Right cardiac atrium (tissue), 5 donors: Measurements from ENCODE around the gene SSBP2. TPM values are rescaled to one million over a fixed set of nuclear protein-coding genes. Genes with fewer than 3 reads are reported as not detected.
"Not testable (repeated sequence)": the region's sequence is repeated elsewhere in the genome, so short reads cannot be mapped to it uniquely, and the experiment has no call there.

ENCODE experiments used
- ATAC-seq, 2 donors: fragments of 200-7000 bp; cut with Tn5 transposase; one replicate each; pipeline versions ENCODE4 v1.8.0 to v1.9.1; 2020; ENCODE audit warnings: moderate library complexity in 2 of 2, mild to moderate bottlenecking in 1 of 2
- DNase-seq, 3 donors: peaks; one replicate each; pipeline ENCODE4 v3.0.0-alpha.2; 2020
- H3K27ac ChIP-seq: one replicate; pipeline ENCODE4 v1.5.1; 2013; ENCODE audit warnings: mild to moderate bottlenecking, low read length, control low read depth, moderate library complexity
- H3K27me3 ChIP-seq: one replicate; pipeline ENCODE4 v1.6.1; 2013; ENCODE audit not compliant: control insufficient read depth, insufficient read depth
- H3K4me1 ChIP-seq: one replicate; pipeline ENCODE4 v1.6.1; 2013; ENCODE audit warnings: low read length; ENCODE audit not compliant: control insufficient read depth, insufficient read depth
- H3K4me3 ChIP-seq: one replicate; pipeline ENCODE4 v1.5.1; 2013; ENCODE audit warnings: low read length, control low read depth
- H3K9me3 ChIP-seq: one replicate; pipeline ENCODE4 v1.6.1; 2013; ENCODE audit warnings: low read length; ENCODE audit not compliant: control insufficient read depth
- WGBS: extraction: QIAGEN DNeasy Blood & Tissue Kit; methylation state at CpG from one replicate; pipeline ENCODE4 v1.1.7; 2013; 5-methylcytosine and 5-hydroxymethylcytosine counted together
- intact Hi-C, 4 donors: fragments of 100-400 bp; cut with DNase I; formaldehyde crosslinking; loops; one replicate each; pipeline versions ENCODE4 v1.11.0 to v1.14.0; 2022 to 2023
- polyA plus RNA-seq: library from polyadenylated mRNA; stranded (reverse); fragments of 200-250 nt; gene quantifications from one replicate; pipeline ENCODE4 v1.2.3, GENCODE V29; 2013
- total RNA-seq, 4 donors: library from RNA; stranded (reverse); fragmentation: NEBNext Ultra II Directional; extraction: Animal tissue kit (Norgen Biotek cat#: 25700); gene quantifications; one replicate each; pipeline ENCODE4 v1.2.1, GENCODE V29; 2021
- donor health status: healthy with polysubstance abuse.
- donor health status: DM: no; HTN: yes; CAD: no.
- donor health status: DM: no; HTN: no; CAD: no.
- donor health status: DM: no; HTN: yes; CAD: no; lungs with severe emphysema.
- donor health status: DM: yes; HTN: yes; CAD: no.

SSBP2 gene
- total and polyA plus RNA-seq, 5 donors, result 31.9 to 57.8 (median 51.5) TPM

GRCh38 chr5:81632679-81633078 lies 118.2 kb downstream of the SSBP2 start:
- H3K4me3 ChIP-seq, result no peak overlapping the region
- DNase-seq (no peak), ATAC-seq (no peak)
- H3K27me3 ChIP-seq, result no peaks in the 10 kb centered on the region
- no peaks in the 10 kb centered on the region for H3K4me1 ChIP-seq
- intact Hi-C loops, result no loop called here
- H3K9me3 ChIP-seq, result no peaks in the 10 kb centered on the region
- no peak overlapping the region for H3K27ac ChIP-seq

DNA sequence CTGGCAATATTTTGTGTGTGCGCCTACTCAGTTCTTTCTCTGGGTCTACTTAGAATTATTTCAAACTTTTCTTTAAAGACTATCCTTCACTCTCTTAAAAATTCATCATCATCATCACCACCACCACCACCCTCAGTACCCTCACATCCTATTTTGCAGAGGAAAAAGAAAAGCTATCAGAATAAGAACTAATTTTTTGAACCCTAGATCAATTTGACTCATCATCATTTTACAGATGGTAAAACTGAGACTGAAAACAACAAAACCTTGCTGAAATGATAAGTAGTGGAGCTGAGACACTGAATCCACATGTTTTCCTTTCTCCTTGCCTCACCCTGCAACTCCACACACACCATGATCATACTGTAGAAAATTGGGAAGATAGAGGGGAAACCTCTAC lies 119.3 kb downstream of the SSBP2 start:
- Histone ChIP-seq H3K4me3 (no peak overlapping the region), H3K27me3 (no peaks in the 10 kb centered on the region), H3K4me1 (no peaks in the 10 kb centered on the region), H3K27ac (no peak overlapping the region), H3K9me3 (no peaks in the 10 kb centered on the region)
- 95% methylated on average over 1 of the region's 1 CpG for WGBS
- DNase-seq (no peak), ATAC-seq (no peak)
- intact Hi-C loops, result no loop called here

- no peak for ATAC-seq
- intact Hi-C loops, result no loop called here
- 78% methylated on average over 7 of the region's 7 CpGs for WGBS
- DNase-seq, result no peak
- Histone ChIP-seq H3K9me3 (no peaks in the 10 kb centered on the region), H3K4me3 (no peak overlapping the region), H3K4me1 (no peaks in the 10 kb centered on the region), H3K27ac (no peak overlapping the region), H3K27me3 (no peaks in the 10 kb centered on the region)
Measured at GRCh38 chr5:81631124-81631523, 119.8 kb downstream of the SSBP2 start.

DNA sequence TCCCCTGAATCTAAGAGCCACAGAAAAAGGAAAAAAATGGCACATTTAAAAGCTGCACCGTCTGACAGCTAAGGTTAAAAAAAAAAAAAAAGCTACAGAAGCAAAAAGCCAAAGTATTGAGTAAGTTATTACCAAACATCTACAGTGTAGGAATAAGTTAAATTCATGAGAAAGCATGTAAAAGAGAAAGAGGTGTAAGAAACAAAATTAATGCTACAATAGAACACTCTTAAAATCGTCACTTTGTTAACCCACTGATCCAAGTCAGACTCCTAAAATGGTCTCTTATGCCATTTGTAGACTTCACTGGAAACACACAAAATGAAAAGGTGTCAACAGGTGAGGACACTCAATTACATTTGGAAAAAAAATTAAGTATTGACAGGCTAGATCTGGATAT lies 120.2 kb downstream of the SSBP2 start:
- WGBS, result 70% methylated on average over 2 of the region's 2 CpGs
- no peak overlapping the region for H3K27ac ChIP-seq
- DNase-seq (no peak), ATAC-seq (no peak)
- H3K4me1 ChIP-seq, result no peaks in the 10 kb centered on the region
- H3K9me3 ChIP-seq, result no peaks in the 10 kb centered on the region
- intact Hi-C loops, result no loop called here
- H3K4me3 ChIP-seq, result no peak overlapping the region
- H3K27me3 ChIP-seq, result no peaks in the 10 kb centered on the region

- no peak overlapping the region for H3K27ac ChIP-seq
- no peaks in the 10 kb centered on the region for H3K27me3 ChIP-seq
- DNase-seq (no peak), ATAC-seq (no peak)
- WGBS, result 96% methylated on average over 1 of the region's 1 CpG
- intact Hi-C loops, result no loop called here
- H3K4me3 ChIP-seq, result no peak overlapping the region
- H3K4me1 ChIP-seq, result no peaks in the 10 kb centered on the region
- no peaks in the 10 kb centered on the region for H3K9me3 ChIP-seq
Measured at GRCh38 chr5:81629986-81630385, 120.9 kb downstream of the SSBP2 start.

DNA sequence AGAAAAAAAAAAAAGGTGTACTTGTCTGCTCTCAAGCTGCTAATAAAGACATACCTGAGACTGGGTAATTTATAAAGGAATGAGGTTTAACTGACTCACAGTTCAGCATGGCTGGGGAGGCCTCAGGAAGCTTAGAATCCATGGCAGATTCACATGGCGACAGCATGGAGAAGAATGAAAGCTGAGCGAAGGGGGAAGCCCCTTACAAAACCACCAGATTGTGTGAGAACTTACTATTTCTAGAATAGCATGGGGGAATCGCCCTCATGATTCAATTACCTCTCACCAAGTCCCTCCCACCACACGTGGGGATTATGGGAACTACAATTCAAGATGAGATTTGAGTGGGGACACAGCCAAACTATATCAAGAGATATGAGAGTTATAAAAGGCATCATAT lies 122.8 kb downstream of the SSBP2 start:
- H3K4me1 ChIP-seq, ATAC-seq, H3K27me3 ChIP-seq, DNase-seq, H3K9me3 ChIP-seq, intact Hi-C loops, H3K27ac ChIP-seq, H3K4me3 ChIP-seq: not testable (repeated sequence)
- 80% methylated on average over 4 of the region's 4 CpGs for WGBS

- no peaks in the 10 kb centered on the region for H3K27me3 ChIP-seq
- no peak overlapping the region for H3K27ac ChIP-seq
- no peak overlapping the region for H3K4me3 ChIP-seq
- 19% methylated on average over 1 of the region's 1 CpG for WGBS
- H3K9me3 ChIP-seq, result no peaks in the 10 kb centered on the region
- no peak for DNase-seq
- intact Hi-C loops, result no loop called here
- H3K4me1 ChIP-seq, result no peaks in the 10 kb centered on the region
- ATAC-seq, result peak in 1 of 2 donors; percentile 62
Measured at GRCh38 chr5:81626524-81626923, 124.4 kb downstream of the SSBP2 start.

DNA sequence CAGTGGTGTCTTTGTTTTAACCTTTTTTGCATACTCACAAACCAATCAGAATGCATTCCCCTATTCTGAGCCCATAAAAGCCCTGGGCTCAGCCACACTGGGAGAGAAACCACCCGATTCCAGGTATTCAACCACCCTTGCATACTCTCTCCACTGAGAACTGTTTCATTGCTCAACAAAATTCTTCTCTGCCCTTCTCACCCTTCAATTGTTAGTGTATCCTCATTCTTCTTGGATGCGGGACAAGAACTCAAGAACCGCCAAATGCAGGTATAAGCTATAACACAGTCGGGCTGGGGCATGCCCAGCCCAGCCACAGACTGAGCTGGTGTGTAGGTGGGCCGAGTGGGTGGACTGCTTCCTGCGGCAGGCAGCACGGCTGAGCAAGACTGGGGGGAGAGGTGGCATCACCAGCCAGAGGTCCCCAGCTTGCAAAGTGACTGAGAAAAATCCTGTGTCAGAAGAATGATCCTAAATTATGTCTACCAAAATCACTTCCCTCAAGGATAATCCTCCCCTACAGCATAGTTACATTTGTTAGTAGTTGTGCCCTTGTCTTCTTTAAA lies 141.0 kb downstream of the SSBP2 start:
- 98% methylated on average over 7 of the region's 7 CpGs for WGBS

GRCh38 chr5:81608976-81609375 lies 141.9 kb downstream of the SSBP2 start:
- no peaks in the 10 kb centered on the region for H3K27me3 ChIP-seq
- DNase-seq (no peak), ATAC-seq (no peak)
- no peaks in the 10 kb centered on the region for H3K4me1 ChIP-seq
- H3K27ac ChIP-seq, result no peak overlapping the region
- no peaks in the 10 kb centered on the region for H3K9me3 ChIP-seq
- WGBS, result 95% methylated on average over 1 of the region's 1 CpG
- intact Hi-C loops, result no loop called here
- H3K4me3 ChIP-seq, result no peak overlapping the region

More for the DNA sequence above, 141.0 kb downstream of the SSBP2 start:
- Histone ChIP-seq H3K9me3 (no peaks in the 10 kb centered on the region), H3K27ac (no peak overlapping the region), H3K4me3 (no peak overlapping the region), H3K27me3 (no peaks in the 10 kb centered on the region), H3K4me1 (no peaks in the 10 kb centered on the region)
- intact Hi-C loops, result no loop called here
- no peak for DNase-seq
- ATAC-seq, result no peak

DNA sequence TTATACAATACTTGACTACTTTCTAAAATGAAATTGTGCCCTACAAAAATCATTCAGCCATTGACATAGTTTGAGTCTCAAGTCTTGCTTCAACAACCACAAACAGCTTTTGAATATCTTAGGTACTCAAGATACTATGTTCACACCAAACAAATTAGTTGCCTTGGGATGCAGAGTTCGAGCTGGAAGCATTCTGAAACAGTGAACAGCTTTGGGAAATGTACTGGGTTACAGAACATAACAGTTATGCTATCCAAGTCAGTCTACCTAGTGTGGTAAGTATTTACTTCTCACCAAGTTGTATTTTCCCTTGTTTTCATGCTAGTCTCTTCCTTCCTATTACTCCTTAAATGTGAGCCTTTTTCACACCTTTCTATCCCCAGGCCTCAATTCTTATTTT lies 143.2 kb downstream of the SSBP2 start:
- intact Hi-C loops, result no loop called here
- Histone ChIP-seq H3K9me3 (no peaks in the 10 kb centered on the region), H3K27me3 (no peaks in the 10 kb centered on the region), H3K27ac (no peak overlapping the region), H3K4me3 (no peak overlapping the region), H3K4me1 (no peaks in the 10 kb centered on the region)
- ATAC-seq (no peak), DNase-seq (no peak)
- WGBS, result 79% methylated on average over 1 of the region's 1 CpG

DNA sequence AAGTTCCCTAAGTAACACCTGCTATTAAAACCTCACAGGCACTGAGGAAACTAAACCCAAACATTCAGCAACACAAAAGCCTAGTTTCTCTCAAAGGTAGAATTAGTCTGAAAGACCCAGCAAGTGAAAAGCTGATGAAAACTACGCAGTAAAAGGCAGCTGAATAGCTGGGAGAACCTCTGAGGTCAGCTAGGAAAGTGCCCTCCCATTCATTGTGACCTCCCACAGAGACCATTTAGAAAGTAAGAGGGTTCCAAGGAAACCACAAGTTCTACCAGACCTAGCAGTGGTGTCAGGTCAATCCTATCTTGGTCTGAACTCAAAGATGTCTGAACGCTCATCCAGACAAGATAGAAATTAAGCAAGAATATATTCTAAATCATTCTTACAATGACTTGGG lies 144.7 kb downstream of the SSBP2 start:
- Histone ChIP-seq H3K9me3 (no peaks in the 10 kb centered on the region), H3K4me1 (no peaks in the 10 kb centered on the region), H3K4me3 (no peak overlapping the region), H3K27me3 (no peaks in the 10 kb centered on the region), H3K27ac (no peak overlapping the region)
- intact Hi-C loops, result no loop called here
- 92% methylated on average over 2 of the region's 2 CpGs for WGBS
- DNase-seq (no peak), ATAC-seq (no peak)

DNA sequence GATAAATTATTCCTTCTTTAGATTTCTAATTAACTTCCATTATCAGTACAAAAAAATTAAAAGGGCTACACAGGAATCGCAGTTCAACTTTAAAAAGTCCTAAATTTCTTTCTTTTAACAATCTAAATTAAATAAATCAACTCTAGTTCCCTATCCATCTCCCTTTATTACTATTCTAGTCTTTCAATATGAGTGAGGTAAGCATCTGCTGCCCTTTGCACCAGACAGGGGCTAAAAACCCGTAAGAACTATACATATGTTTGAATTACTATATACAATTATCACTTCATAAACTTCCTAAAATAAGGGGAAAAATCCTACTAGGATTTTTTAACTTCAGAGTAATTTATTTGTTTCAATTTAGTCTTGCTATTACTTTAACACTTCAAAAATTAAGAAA lies 145.6 kb downstream of the SSBP2 start:
- 98% methylated on average over 2 of the region's 2 CpGs for WGBS
- no peak overlapping the region for H3K4me3 ChIP-seq
- intact Hi-C loops, result no loop called here

More for the DNA sequence above, 145.6 kb downstream of the SSBP2 start:
- Histone ChIP-seq H3K27me3 (no peaks in the 10 kb centered on the region), H3K27ac (no peak overlapping the region), H3K9me3 (no peaks in the 10 kb centered on the region), H3K4me1 (no peaks in the 10 kb centered on the region)
- no peak for DNase-seq
- ATAC-seq, result no peak
